ENCODE data around the gene NEUROD6.
A peak's percentile ranks its signal among the peaks of the same experiment; 100 is the strongest.

Gene NEUROD6

GRCh38 chr7:31340603-31341002 is at the start of gene NEUROD6:
NEUROD6 (minus strand) TSS chr7:31340726; CDS start chr7:31339268, 1,458 bp downstream.
- DNase-seq (ENCODE audit: low spot score) = no peak

GRCh38 chr7:31384466-31384865 is 43.9 kb upstream of the NEUROD6 start:
- DNase-seq (ENCODE audit: low spot score) = no peak

GRCh38 chr7:31382722-31383121 is 42.2 kb upstream of the NEUROD6 start:
- no peak for DNase-seq (ENCODE audit: low spot score)

- peak; percentile 17 for DNase-seq (ENCODE audit: low spot score)
Observed at GRCh38 chr7:31373337-31374289, 33.1 kb upstream of the NEUROD6 start.

- no peak for DNase-seq (ENCODE audit: low spot score)
Observed at GRCh38 chr7:31372231-31372959, 31.9 kb upstream of the NEUROD6 start.

- no peak for DNase-seq (ENCODE audit: low spot score)
Observed at GRCh38 chr7:31371621-31372020, 31.1 kb upstream of the NEUROD6 start.

GRCh38 chr7:31370609-31371008 is 30.1 kb upstream of the NEUROD6 start:
- DNase-seq (ENCODE audit: low spot score) = no peak

- no peak for DNase-seq (ENCODE audit: low spot score)
Observed at GRCh38 chr7:31368620-31369019, 28.1 kb upstream of the NEUROD6 start.

- no peak for DNase-seq (ENCODE audit: low spot score)
Observed at GRCh38 chr7:31363496-31363895, 23.0 kb upstream of the NEUROD6 start.

- DNase-seq (ENCODE audit: low spot score) = no peak
Observed at GRCh38 chr7:31363051-31363450, 22.5 kb upstream of the NEUROD6 start.

GRCh38 chr7:31362401-31362800 is 21.9 kb upstream of the NEUROD6 start:
- no peak for DNase-seq (ENCODE audit: low spot score)

- DNase-seq (ENCODE audit: low spot score) = no peak
Observed at GRCh38 chr7:31358467-31358866, 17.9 kb upstream of the NEUROD6 start.

GRCh38 chr7:31345421-31345820 is 4.9 kb upstream of the NEUROD6 start:
- DNase-seq (ENCODE audit: low spot score) = no peak

GRCh38 chr7:31343516-31344305 is 3.2 kb upstream of the NEUROD6 start:
- no peak for DNase-seq (ENCODE audit: low spot score)

GRCh38 chr7:31341141-31341540 is 615 bp upstream of the NEUROD6 start:
- DNase-seq (ENCODE audit: low spot score) = no peak

GRCh38 chr7:31340051-31340450 is 475 bp downstream of the NEUROD6 start:
- no peak for DNase-seq (ENCODE audit: low spot score)

- DNase-seq (ENCODE audit: low spot score) = no peak
Observed at GRCh38 chr7:31338706-31339105, 1.8 kb downstream of the NEUROD6 start.

- no peak for DNase-seq (ENCODE audit: low spot score)
Observed at GRCh38 chr7:31337002-31337565, 3.4 kb downstream of the NEUROD6 start.

- DNase-seq (ENCODE audit: low spot score) = no peak
Observed at GRCh38 chr7:31336202-31337001, 4.1 kb downstream of the NEUROD6 start.

GRCh38 chr7:31335884-31336201 is 4.7 kb downstream of the NEUROD6 start:
- DNase-seq (ENCODE audit: low spot score) = no peak

GRCh38 chr7:31335161-31335856 is 5.2 kb downstream of the NEUROD6 start:
- no peak for DNase-seq (ENCODE audit: low spot score)

Data from putamen (tissue), 1 donor.